IPS-NIHi11 (cell line): ENCODE results near the gene MPIG6B.
A peak's percentile ranks its signal among the peaks of the same experiment; 100 is the strongest.
"Not testable (repeated sequence)": the region's sequence is repeated elsewhere in the genome, so short reads cannot be mapped to it uniquely, and the experiment has no call there.

Source experiments
- DNase-seq: peaks from one replicate; pipeline ENCODE4 v3.0.0; 2012; ENCODE audit warnings: mixed read lengths, low spot score

MPIG6B gene

DNA sequence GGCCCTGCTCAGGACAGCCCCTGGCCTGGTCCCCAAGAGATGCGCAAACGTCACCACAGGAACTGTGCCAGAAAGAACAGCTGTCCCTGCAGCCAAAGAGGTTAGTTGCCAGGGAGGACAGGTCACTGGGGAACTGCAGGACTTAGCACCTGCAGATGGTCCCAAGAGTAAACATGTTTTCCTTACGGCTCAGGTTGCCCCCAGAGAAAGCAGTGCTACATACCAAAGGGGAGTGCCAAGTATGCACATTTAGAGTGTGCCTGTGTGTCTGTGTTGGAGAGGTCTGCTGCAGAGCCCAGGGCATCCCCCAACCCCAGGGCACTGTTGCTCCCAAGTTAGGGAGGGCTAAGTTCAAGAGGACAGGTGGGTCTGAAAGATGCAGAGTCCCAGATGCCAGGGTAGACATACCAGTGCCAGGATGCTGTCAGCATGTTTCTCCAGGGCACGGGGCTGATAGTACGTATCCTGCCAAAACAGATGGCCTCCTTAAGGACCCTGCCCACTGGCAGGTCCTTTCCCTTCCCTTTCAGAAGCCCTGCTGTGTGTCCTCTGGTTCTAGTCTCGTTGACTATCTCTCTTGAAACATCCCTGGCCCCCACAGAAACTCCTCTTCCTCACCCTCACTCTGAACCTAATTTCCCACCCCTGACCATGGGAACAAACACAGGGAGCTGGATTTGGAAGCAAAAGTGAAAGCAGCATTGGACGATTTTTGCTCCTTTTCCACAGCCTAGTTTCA lies 21.3 kb upstream of the MPIG6B start:
- DNase-seq, result no peak

- DNase-seq, result peak; percentile 54
These were observed 20.8 kb upstream of the MPIG6B start for GRCh38 chr6:31702405-31702818.

DNA sequence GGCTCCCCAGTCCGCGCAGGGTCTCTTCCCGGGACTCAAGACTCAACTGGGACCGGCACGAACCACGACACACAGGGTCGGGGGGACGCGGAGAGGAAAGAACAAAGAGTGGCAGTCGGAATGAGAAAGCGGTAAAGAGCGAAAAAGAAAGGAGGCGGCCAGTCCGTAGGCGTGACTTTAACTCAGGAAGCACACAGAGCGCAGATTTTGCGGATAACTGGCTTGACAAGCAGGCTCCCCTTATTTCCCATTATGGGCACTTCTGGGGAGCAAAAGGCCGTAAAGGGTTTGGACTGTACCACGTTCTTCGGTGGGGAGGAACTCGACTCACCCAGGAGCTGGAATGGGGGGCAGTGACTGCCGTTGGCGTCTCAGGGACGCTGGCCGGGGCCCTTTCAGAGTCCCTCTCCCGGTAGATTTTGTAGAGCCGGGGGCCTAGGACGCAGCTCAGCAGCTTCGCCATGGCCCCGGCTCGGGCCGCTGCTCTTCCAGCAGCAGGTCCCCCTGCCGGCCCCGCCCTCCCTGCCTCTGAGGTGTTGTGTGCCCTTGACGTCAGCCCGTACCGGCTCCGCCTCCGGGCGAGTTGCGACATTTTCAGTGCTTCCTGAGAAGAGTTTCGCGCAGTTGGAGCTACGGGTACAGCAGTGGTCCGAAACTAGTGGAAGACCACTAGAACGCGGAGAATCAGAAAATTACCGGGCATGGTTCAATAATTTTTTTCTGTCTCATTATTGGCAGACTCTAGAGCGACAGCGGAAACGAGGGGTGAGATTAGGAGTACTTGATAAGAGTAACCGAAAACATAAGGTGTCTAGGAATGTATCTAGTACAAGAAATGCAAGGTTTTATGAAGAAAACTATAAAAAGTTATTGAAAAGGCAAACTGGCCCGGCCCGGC lies 20.1 kb upstream of the MPIG6B start, which contains the start of gene ABHD16A:
Gene ABHD16A (minus strand): TSS at position 506 of the 898 bp plus-strand sequence. CDS start 43 bp downstream, at position 463.
- peak; percentile 100 for DNase-seq

DNA sequence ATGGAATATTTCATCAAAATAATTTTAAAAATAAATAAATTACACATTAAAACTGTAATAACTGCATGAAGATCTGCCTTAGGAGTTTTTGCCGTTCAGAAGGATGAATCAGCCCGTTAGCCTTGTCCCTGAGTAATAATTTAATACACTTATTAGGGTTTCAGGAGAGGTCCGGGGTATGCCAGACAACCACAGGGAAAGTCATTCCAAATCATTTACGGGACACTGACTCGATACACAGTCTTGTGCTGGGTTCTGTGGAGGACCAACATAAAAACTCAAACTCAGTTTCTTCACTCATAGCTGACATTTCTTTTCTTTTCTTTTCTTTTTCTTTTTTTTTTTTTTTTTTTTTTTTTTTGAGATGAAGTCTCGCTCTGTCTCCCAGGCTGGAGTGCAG lies 17.2 kb upstream of the MPIG6B start:
- DNase-seq, result no peak

- DNase-seq, result no peak
These were observed 16.6 kb upstream of the MPIG6B start, which contains the start of gene LY6G6F for GRCh38 chr6:31706599-31706998. Gene LY6G6F, plus strand, starts transcription at chr6:31706866. Its CDS starts 41 bp downstream, at chr6:31706907.

GRCh38 chr6:31707701-31708100 lies 15.5 kb upstream of the MPIG6B start:
- DNase-seq, result no peak

GRCh38 chr6:31708224-31708623 lies 14.9 kb upstream of the MPIG6B start:
- DNase-seq, result no peak

GRCh38 chr6:31709157-31709556 lies 14.0 kb upstream of the MPIG6B start:
- not testable (repeated sequence) for DNase-seq

GRCh38 chr6:31710523-31711219 lies 12.5 kb upstream of the MPIG6B start:
- DNase-seq, result no peak

GRCh38 chr6:31711233-31711632 lies 11.9 kb upstream of the MPIG6B start:
- no peak for DNase-seq

GRCh38 chr6:31712296-31712695 lies 10.9 kb upstream of the MPIG6B start:
- DNase-seq, result no peak

GRCh38 chr6:31713465-31713864 lies 9.7 kb upstream of the MPIG6B start:
- no peak for DNase-seq

DNA sequence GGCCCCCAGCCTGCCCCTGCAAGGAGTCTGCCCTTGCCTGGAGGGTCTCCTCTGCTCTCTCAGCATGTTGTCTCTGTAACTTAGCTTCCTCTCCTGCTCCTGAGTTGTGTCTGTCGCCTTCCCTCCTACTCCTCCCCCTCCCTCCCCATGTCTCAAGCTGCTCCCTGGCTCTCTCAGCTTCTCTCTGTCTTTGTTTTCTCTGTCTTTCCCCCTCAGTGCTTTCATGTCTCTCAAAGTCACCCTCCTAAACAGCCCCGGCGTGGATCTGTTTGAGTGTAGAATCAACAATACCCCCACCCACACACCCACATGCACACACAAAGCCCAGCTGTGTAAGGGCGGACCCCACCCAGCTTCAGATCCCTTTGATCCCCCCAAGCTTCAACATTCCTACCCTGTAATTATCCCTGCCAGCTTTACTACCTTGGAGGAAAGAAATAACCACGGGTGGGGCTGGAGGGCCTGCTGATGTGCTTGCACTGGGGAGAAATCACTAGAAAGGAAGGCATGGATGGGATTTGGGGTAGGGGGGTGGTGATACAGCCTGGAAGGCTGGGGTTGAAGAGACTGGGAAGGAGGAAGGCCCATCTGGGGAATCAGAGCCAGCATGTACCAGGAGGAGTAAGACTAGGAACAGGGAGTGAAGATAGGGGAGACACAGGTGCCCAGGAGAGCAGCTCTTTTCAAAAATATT lies 9.0 kb upstream of the MPIG6B start:
- peak; percentile 56 for DNase-seq

- no peak for DNase-seq
These were observed 7.9 kb upstream of the MPIG6B start, which contains the start of gene LY6G6D for GRCh38 chr6:31715022-31715958. Gene LY6G6D, plus strand, starts transcription at chr6:31715348. Its CDS starts 8 bp downstream, at chr6:31715356.

DNA sequence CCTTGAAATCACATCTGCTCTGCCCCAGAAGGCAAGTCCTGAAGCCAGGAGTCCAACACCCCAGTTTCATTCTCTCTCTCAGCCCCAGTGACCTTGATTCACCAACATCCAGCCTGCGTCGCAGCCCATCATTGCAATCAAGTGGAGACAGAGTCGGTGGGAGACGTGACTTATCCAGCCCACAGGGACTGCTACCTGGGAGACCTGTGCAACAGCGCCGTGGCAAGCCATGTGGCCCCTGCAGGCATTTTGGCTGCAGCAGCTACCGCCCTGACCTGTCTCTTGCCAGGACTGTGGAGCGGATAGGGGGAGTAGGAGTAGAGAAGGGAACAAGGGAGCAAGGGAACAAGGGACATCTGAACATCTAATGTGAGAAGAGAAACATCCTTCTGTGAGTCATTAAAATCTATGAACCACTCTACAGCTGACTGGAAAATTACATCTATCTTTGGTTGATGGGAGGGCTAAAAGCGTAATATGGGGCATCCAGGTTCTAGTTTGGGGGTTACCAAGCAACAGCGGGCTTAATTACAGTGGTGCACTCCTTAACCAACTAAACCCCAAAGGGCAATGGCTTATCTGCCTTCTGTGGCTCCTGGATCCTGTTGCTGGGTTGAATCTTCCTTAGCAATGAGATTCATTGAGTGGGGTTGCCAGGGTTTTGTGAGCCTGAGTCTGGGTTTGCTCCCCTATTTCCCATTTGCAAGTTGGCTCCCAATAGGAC lies 5.5 kb upstream of the MPIG6B start:
- peak; percentile 66 for DNase-seq

DNA sequence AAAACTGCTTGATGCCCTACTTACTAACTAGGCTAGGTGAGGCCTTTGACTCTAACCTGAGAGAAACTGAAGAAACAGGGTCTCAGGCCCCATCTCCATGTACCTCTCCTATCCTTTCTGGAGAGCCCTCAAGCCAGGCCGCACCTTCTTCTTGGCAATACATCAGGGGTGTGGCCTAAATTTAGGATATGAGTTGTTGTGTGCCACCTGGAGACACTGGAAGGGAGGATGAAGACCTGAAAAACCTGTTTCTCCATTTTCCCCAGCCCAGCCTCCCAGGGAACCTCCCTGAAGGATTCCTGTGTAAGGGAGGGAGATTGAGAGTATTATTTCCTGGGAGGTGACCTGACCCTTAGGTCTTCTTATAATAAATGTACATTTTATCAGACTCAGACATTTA lies 4.9 kb upstream of the MPIG6B start:
- DNase-seq, result peak; percentile 68

GRCh38 chr6:31719001-31719400 lies 4.2 kb upstream of the MPIG6B start:
- DNase-seq, result no peak

GRCh38 chr6:31720196-31720770 lies 2.9 kb upstream of the MPIG6B start:
- no peak for DNase-seq

DNA sequence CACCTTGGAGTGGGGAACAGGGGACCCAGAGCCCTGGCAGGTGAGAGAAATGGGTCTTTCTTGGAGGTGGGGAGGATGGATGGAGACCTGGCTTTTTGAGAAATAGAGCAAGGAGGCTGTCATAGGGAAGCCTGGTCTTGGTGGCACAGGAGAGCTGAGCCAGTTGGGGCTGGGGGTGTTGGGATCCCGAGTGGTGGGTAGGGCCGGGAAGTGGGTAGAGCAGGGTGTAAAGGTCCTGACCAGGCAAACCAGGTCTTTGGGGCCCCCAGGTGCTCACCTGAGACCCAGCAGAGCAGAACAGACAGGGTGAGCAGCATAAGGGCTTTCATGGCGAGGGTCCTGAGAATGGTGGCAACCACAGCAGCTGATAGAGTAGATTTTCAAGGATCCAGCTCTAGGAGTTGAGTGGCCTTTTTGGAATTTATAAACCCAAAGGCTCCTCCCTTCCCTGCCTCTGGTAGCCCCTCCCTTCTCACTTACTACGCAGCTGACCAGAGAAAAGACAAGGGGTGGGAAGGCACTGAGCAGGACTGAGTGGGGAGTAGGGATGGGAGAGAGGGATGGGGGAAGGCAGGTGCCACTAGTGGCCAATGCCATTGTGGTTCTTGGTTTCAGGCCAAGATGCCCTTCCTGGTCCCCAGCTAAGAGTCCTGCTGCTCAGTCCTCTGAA lies 1.7 kb upstream of the MPIG6B start, which contains the start of gene LY6G6C:
Gene LY6G6C (minus strand): TSS at position 396 of the 670 bp plus-strand sequence. CDS start 67 bp downstream, at position 329.
- DNase-seq, result no peak
